Panc1 (cell line): ENCODE results near the gene LYZL2.
"Not testable (repeated sequence)": the region's sequence is repeated elsewhere in the genome, so short reads cannot be mapped to it uniquely, and the experiment has no call there.

Experiments
- REST ChIP-seq, 2 experiments: IDR thresholded peaks; 2 replicates each; pipeline ENCODE4 v1.6.1; 2011 to 2012; ENCODE audit warnings: low read depth in 2 of 2, control low read depth in 1 of 2, low read length in 1 of 2, mild to moderate bottlenecking in 1 of 2, moderate library complexity in 1 of 2; ENCODE audit not compliant: insufficient read depth in 1 of 2
- SIN3A ChIP-seq: IDR thresholded peaks from 2 replicates; pipeline ENCODE4 v1.6.1; 2012; ENCODE audit warnings: low read depth, mild to moderate bottlenecking, low read length, moderate library complexity, borderline replicate concordance; ENCODE audit not compliant: insufficient read depth
- TF ChIP-seq, protein P1 (sequence below): fragments of 450-650 bp; IDR thresholded peaks from 2 replicates; pipeline ENCODE4 v1.5.1; 2017; ENCODE audit warnings: mild to moderate bottlenecking

- TF ChIP-seq, protein P1, sequence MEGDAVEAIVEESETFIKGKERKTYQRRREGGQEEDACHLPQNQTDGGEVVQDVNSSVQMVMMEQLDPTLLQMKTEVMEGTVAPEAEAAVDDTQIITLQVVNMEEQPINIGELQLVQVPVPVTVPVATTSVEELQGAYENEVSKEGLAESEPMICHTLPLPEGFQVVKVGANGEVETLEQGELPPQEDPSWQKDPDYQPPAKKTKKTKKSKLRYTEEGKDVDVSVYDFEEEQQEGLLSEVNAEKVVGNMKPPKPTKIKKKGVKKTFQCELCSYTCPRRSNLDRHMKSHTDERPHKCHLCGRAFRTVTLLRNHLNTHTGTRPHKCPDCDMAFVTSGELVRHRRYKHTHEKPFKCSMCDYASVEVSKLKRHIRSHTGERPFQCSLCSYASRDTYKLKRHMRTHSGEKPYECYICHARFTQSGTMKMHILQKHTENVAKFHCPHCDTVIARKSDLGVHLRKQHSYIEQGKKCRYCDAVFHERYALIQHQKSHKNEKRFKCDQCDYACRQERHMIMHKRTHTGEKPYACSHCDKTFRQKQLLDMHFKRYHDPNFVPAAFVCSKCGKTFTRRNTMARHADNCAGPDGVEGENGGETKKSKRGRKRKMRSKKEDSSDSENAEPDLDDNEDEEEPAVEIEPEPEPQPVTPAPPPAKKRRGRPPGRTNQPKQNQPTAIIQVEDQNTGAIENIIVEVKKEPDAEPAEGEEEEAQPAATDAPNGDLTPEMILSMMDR, result not testable (repeated sequence)
- TF ChIP-seq SIN3A; REST (IDR thresholded peaks at IDR 0.05; ENCODE audit: insufficient read depth in 1 of 2, low read depth in 2 of 2, low read length in 1 of 2): not testable (repeated sequence)
These were observed 42.8 kb upstream of the LYZL2 start for GRCh38 chr10:30672338-30672737.
